A549 (cell line): Measurements from ENCODE around the gene CCSER1. TPM values are rescaled to one million over a fixed set of nuclear protein-coding genes. Genes with fewer than 3 reads are reported as not detected.
A peak's percentile ranks its signal among the peaks of the same experiment; 100 is the strongest.

ENCODE experiments used
- ATAC-seq, 2 experiments: fragments of 200-7000 bp in 1 of 2; fragments of >200 bp in 1 of 2; cut with Nextera tagmentation in 1 of 2; cut with Tn5 transposase in 1 of 2; 3 replicates each; pipeline versions ENCODE4 v1.8.0 to v1.9.1; 2018 to 2020; ENCODE audit warnings: mild to moderate bottlenecking in 1 of 2, moderate library complexity in 1 of 2
- CTCF ChIA-PET: fragments of 300-600 bp; sonication (Branson Sonifier 250); formaldehyde crosslinking; extraction: SDS; loops from one replicate; lab custom pipeline; 2021; ENCODE audit warnings: antibody characterized with exemption, inconsistent platforms; lab: Yijun Ruan, JAX
- POLR2A ChIA-PET: fragments of 350-600 bp; formaldehyde crosslinking; extraction: SDS; loops from one replicate; lab custom pipeline; 2021; ENCODE audit warnings: antibody characterized with exemption, inconsistent platforms; lab: Yijun Ruan, JAX
- DNase-seq, 2 experiments: peaks; one replicate each; pipeline versions ENCODE4 v3.0.0 to v3.0.0-alpha.2; 2011 to 2016; ENCODE audit warnings: low read depth in 1 of 2, low spot score in 1 of 2
- FAIRE-seq: peaks from 2 replicates; lab custom pipeline; 2011; peaks lifted over from hg19 to GRCh38; lab: Jason Lieb, UNC
- H3K27ac ChIP-seq, 2 experiments: fragments of >200 bp; sonication (Bioruptor Twin); formaldehyde crosslinking; 3 replicates each; pipeline ENCODE4 v1.5.1; 2016 to 2017
- H3K4me1 ChIP-seq: fragments of >200 bp; sonication (Bioruptor Twin); formaldehyde crosslinking; 3 replicates; pipeline ENCODE4 v1.6.1; 2016
- H3K4me2 ChIP-seq: fragments of >200 bp; sonication (Bioruptor Twin); formaldehyde crosslinking; 3 replicates; pipeline ENCODE4 v1.6.1; 2016
- H3K4me3 ChIP-seq: fragments of >200 bp; sonication (Bioruptor Twin); formaldehyde crosslinking; 3 replicates; pipeline ENCODE4 v1.5.1; 2016
- H3K9me3 ChIP-seq: fragments of >200 bp; sonication (Bioruptor Twin); formaldehyde crosslinking; 3 replicates; pipeline ENCODE4 v1.6.1; 2016
- BCL3 ChIP-seq: fragments of >200 bp; sonication (Bioruptor Twin); formaldehyde crosslinking; IDR thresholded peaks from 3 replicates; pipeline ENCODE4 v1.6.1; 2016
- CBX8 ChIP-seq: fragments of 200-600 bp; sonication (generic); IDR thresholded peaks from 2 replicates; pipeline ENCODE4 v1.6.1; 2016
- CEBPB ChIP-seq, 2 experiments: fragments of >200 bp in 1 of 2; sonication (Bioruptor Twin) in 1 of 2; formaldehyde crosslinking in 1 of 2; IDR thresholded peaks; 2 replicates each; pipeline ENCODE4 v1.6.1; 2012 to 2016
- CHD2 ChIP-seq: fragments of 150-350 bp; IDR thresholded peaks from 2 replicates; pipeline ENCODE4 v1.6.1; 2014; ENCODE audit warnings: low read length; ENCODE audit not compliant: partially characterized antibody
- CHD4 ChIP-seq: fragments of 200-600 bp; sonication (generic); IDR thresholded peaks from 2 replicates; pipeline ENCODE4 v1.6.1; 2016; ENCODE audit warnings: antibody characterized with exemption, mild to moderate bottlenecking, borderline replicate concordance
- CTCF ChIP-seq: fragments of >200 bp; sonication (Bioruptor Twin); formaldehyde crosslinking; IDR thresholded peaks from 3 replicates; pipeline ENCODE4 v1.5.1; 2016
- EP300 ChIP-seq, 2 experiments: fragments of >200 bp; sonication (Bioruptor Twin); formaldehyde crosslinking; IDR thresholded peaks; 2 replicates in 1 of 2; 3 replicates in 1 of 2; pipeline ENCODE4 v1.6.1; 2016 to 2017
- ESRRA ChIP-seq: fragments of 150-350 bp; IDR thresholded peaks from 2 replicates; pipeline ENCODE4 v1.6.1; 2014; ENCODE audit warnings: mild to moderate bottlenecking, low read length, borderline replicate concordance
- FOSB ChIP-seq: fragments of 250-450 bp; sonication (Bioruptor Pico); IDR thresholded peaks from 2 replicates; pipeline ENCODE4 v1.5.0; 2020; ENCODE audit warnings: mild to moderate bottlenecking, moderate library complexity
- HEYL ChIP-seq: fragments of 250-450 bp; sonication (Bioruptor Pico); IDR thresholded peaks from 2 replicates; pipeline ENCODE4 v1.8.0; 2021; ENCODE audit warnings: mild to moderate bottlenecking, moderate library complexity
- HMGXB4 ChIP-seq: fragments of 250-450 bp; sonication (Bioruptor Pico); IDR thresholded peaks from 2 replicates; pipeline ENCODE4 v1.5.0; 2021; ENCODE audit warnings: mild to moderate bottlenecking, moderate library complexity, borderline replicate concordance
- JUN ChIP-seq, 2 experiments: fragments of >200 bp; sonication (Bioruptor Twin); formaldehyde crosslinking; IDR thresholded peaks; 2 replicates in 1 of 2; 3 replicates in 1 of 2; pipeline ENCODE4 v1.6.1; 2016 to 2017
- JUNB ChIP-seq: fragments of >200 bp; sonication (Bioruptor Twin); formaldehyde crosslinking; IDR thresholded peaks from 2 replicates; pipeline ENCODE4 v1.6.1; 2016
- KDM1A ChIP-seq: fragments of 200-600 bp; sonication (generic); IDR thresholded peaks from 2 replicates; pipeline ENCODE4 v1.6.1; 2016; ENCODE audit warnings: low read depth, mild to moderate bottlenecking
- KDM5A ChIP-seq: fragments of 200-600 bp; sonication (generic); IDR thresholded peaks from 2 replicates; pipeline ENCODE4 v1.6.1; 2016; ENCODE audit warnings: antibody characterized with exemption, mild to moderate bottlenecking
- MAFK ChIP-seq: fragments of 450-650 bp; IDR thresholded peaks from 2 replicates; pipeline ENCODE4 v1.6.1; 2014; ENCODE audit not compliant: partially characterized antibody
- NPAS2 ChIP-seq: fragments of 250-450 bp; sonication (Bioruptor Pico); IDR thresholded peaks from 2 replicates; pipeline ENCODE4 v1.8.0; 2022; ENCODE audit warnings: mild to moderate bottlenecking, moderate library complexity, borderline replicate concordance
- NR3C1 ChIP-seq: fragments of >200 bp; sonication (Bioruptor Twin); formaldehyde crosslinking; IDR thresholded peaks from 3 replicates; pipeline ENCODE4 v1.6.1; 2017
- RCOR1 ChIP-seq: fragments of 150-350 bp; IDR thresholded peaks from 2 replicates; pipeline ENCODE4 v1.6.1; 2014; ENCODE audit warnings: antibody characterized with exemption, low read length, low read depth
- RFX5 ChIP-seq: fragments of 450-650 bp; IDR thresholded peaks from 2 replicates; pipeline ENCODE4 v1.7.1; 2014; ENCODE audit warnings: antibody characterized with exemption, mild to moderate bottlenecking, moderate library complexity
- SMC3 ChIP-seq: fragments of >200 bp; sonication (Bioruptor Twin); formaldehyde crosslinking; IDR thresholded peaks from 3 replicates; pipeline ENCODE4 v1.6.1; 2018; ENCODE audit warnings: inconsistent platforms
- SREBF2 ChIP-seq: fragments of 450-650 bp; IDR thresholded peaks from 2 replicates; pipeline ENCODE4 v1.6.1; 2014; ENCODE audit warnings: mild to moderate bottlenecking, moderate library complexity
- TFCP2L1 ChIP-seq: fragments of 250-450 bp; sonication (Bioruptor Pico); IDR thresholded peaks from 2 replicates; pipeline ENCODE4 v1.5.0; 2021; ENCODE audit warnings: mild to moderate bottlenecking
- ZSCAN20 ChIP-seq: fragments of 250-450 bp; sonication (Bioruptor Pico); IDR thresholded peaks from 2 replicates; pipeline ENCODE4 v1.8.0; 2022; ENCODE audit warnings: mild to moderate bottlenecking, moderate library complexity
- WGBS: methylation state at CpG from one replicate; pipeline ENCODE4 v1.1.6; 2017; ENCODE audit errors: missing lambda C conversion rate; 5-methylcytosine and 5-hydroxymethylcytosine counted together
- polyA plus RNA-seq, 4 experiments: library from polyadenylated mRNA; depleted of rRNA in 3 of 4; stranded (reverse); fragments of >200 nt; fragmentation: RNase III in 1 of 4; extraction: RNeasy Plus Mini Kit Qiagen cat#74134 plus additional on column Dnase treatment in 1 of 4; gene quantifications; 2 replicates in 3 of 4; 3 replicates in 1 of 4; pipeline ENCODE4 v1.2.3, GENCODE V29; 2011 to 2017
- TF ChIP-seq, protein P1 (sequence below): fragments of 250-450 bp; sonication (Bioruptor Pico); IDR thresholded peaks from 2 replicates; pipeline ENCODE4 v1.5.0; 2020; ENCODE audit warnings: low read depth, mild to moderate bottlenecking, moderate library complexity
- TF ChIP-seq, protein P2 (sequence below): IDR thresholded peaks from 2 replicates; pipeline ENCODE4 v1.6.1; 2012; ENCODE audit warnings: low read depth, borderline replicate concordance
- TF ChIP-seq, protein P3 (sequence below): fragments of 450-650 bp; IDR thresholded peaks from 2 replicates; pipeline ENCODE4 v1.6.1; 2014; ENCODE audit warnings: antibody characterized with exemption
- TF ChIP-seq, protein P4 (sequence below): IDR thresholded peaks from 2 replicates; pipeline ENCODE4 v1.6.1; 2012

CCSER1 gene
- polyA plus RNA-seq, 2 of the 4 experiments (the other 2 are of a cell fraction), result 0.06 TPM; not detected in 1

- H3K4me3 ChIP-seq, result no peak overlapping the region
- ChIA-PET POLR2A (no interaction called here), CTCF (no interaction called here)
- H3K27ac ChIP-seq, result no peak overlapping the region
- no peak for FAIRE-seq
- no peak for ATAC-seq
- H3K9me3 ChIP-seq, result no peaks in the 10 kb centered on the region
- no peak for TF ChIP-seq KDM1A
- no peak for TF ChIP-seq CHD2
- no peak for TF ChIP-seq ESRRA
- no peak for TF ChIP-seq HEYL
- no peaks in the 10 kb centered on the region for H3K4me1 ChIP-seq
- WGBS, result 25% methylated on average over 1 of the region's 1 CpG
- H3K4me2 ChIP-seq, result no peak overlapping the region
- DNase-seq, result no peak
These were observed 588.0 kb downstream of the CCSER1 start for GRCh38 chr4:90715242-90715641.

DNA sequence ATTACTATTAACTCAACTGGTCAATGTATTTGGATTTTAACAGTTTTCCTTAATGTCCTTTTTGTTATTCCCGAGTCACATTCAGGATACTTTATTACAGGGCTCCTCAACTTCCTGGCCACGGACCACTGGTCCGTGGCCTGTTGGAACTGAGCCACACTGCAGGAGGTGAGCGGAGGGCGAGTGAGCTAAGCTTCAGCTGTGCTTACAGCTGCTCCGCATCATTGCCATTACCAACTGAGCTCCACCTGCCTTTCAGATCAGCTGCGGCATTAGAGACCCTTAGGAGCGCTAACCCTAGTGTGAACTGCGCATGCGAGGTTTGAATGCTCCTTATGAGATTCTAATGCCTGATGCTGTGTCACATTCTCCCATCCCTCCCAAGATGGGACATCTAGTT is 591.7 kb downstream of the CCSER1 start:
- Histone ChIP-seq H3K9me3 (no peaks in the 10 kb centered on the region), H3K4me3 (no peak overlapping the region), H3K4me1 (no peaks in the 10 kb centered on the region), H3K27ac (no peak overlapping the region), H3K4me2 (no peak overlapping the region)
- ATAC-seq (no peak), FAIRE-seq (no peak), DNase-seq (no peak)
- ChIA-PET POLR2A (no interaction called here), CTCF (no interaction called here)
- 71% methylated on average over 10 of the region's 10 CpGs for WGBS
- TF ChIP-seq NR3C1 (no peak), CTCF (no peak), JUN (IDR thresholded peaks at IDR 0.05) (no peak), CEBPB (IDR thresholded peaks at IDR 0.05) (no peak), HEYL (no peak), MAFK (no peak), FOSB (CRISPR knock-in tag) (no peak), JUNB (no peak), HMGXB4 (no peak), CBX8 (no peak), TFCP2L1 (CRISPR knock-in tag) (no peak)

DNA sequence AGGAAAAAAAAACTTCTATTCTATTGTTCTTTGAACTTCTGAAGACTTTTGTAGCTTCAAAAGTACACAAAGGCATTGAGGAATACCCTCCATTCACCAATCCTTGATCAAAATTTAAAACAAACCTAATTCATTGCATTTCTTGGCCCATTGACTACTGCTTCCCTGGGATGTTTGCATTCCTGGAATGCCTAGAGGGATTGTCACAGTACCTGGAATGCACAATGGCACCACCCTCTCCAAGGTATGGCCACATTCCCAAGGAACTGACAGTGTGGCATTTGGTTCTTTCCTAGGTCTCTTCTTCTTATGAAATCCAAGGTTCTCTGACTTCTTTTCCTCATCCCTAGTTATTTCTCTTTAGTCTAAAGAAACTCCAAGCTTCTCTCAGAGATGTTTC is 600.7 kb downstream of the CCSER1 start:
- FAIRE-seq, result no peak

More for the DNA sequence above, 600.7 kb downstream of the CCSER1 start:
- TF ChIP-seq, protein P1, sequence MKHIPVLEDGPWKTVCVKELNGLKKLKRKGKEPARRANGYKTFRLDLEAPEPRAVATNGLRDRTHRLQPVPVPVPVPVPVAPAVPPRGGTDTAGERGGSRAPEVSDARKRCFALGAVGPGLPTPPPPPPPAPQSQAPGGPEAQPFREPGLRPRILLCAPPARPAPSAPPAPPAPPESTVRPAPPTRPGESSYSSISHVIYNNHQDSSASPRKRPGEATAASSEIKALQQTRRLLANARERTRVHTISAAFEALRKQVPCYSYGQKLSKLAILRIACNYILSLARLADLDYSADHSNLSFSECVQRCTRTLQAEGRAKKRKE, result no peak
- TF ChIP-seq CHD4, result no peak
- TF ChIP-seq RCOR1, result no peak
- TF ChIP-seq BCL3, result no peak
- no peak for TF ChIP-seq ZSCAN20
- no peak for TF ChIP-seq SMC3
- no peak for TF ChIP-seq SREBF2
- TF ChIP-seq, protein P2, sequence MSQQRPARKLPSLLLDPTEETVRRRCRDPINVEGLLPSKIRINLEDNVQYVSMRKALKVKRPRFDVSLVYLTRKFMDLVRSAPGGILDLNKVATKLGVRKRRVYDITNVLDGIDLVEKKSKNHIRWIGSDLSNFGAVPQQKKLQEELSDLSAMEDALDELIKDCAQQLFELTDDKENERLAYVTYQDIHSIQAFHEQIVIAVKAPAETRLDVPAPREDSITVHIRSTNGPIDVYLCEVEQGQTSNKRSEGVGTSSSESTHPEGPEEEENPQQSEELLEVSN, result no peak
- no peak for TF ChIP-seq NPAS2
- no peak for TF ChIP-seq EP300 (IDR thresholded peaks at IDR 0.05)
- TF ChIP-seq, protein P3, sequence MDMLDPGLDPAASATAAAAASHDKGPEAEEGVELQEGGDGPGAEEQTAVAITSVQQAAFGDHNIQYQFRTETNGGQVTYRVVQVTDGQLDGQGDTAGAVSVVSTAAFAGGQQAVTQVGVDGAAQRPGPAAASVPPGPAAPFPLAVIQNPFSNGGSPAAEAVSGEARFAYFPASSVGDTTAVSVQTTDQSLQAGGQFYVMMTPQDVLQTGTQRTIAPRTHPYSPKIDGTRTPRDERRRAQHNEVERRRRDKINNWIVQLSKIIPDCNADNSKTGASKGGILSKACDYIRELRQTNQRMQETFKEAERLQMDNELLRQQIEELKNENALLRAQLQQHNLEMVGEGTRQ, result no peak
- no peak for TF ChIP-seq RFX5
- TF ChIP-seq, protein P4, sequence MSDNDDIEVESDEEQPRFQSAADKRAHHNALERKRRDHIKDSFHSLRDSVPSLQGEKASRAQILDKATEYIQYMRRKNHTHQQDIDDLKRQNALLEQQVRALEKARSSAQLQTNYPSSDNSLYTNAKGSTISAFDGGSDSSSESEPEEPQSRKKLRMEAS, result no peak
- no peak for TF ChIP-seq KDM5A
- no peak for TF ChIP-seq CBX8
- no peak for TF ChIP-seq KDM1A
- Histone ChIP-seq H3K27ac (no peak overlapping the region), H3K4me1 (peaks cover 4% of the 10 kb centered on the region; the same call in 1 of the 3 replicates), H3K4me2 (peak overlapping the region; percentile 37; the same call in 2 of the 3 replicates), H3K9me3 (no peaks in the 10 kb centered on the region), H3K4me3 (no peak overlapping the region)
- DNase-seq (peak; percentile 3 to 47), ATAC-seq (peak; percentile 30 to 75; a peak in 3 of 6 replicates)
- ChIA-PET POLR2A (no interaction called here), CTCF (no interaction called here)
